Sigmoid colon (tissue), 4 donors: ENCODE results near the gene HIVEP1.

Experiments
- EP300 ChIP-seq, 4 donors: sonication (generic); formaldehyde crosslinking; IDR thresholded peaks; one replicate each; pipeline ENCODE4 v1.6.1; 2017; ENCODE audit warnings: antibody characterized with exemption in 4 of 4
- TF ChIP-seq, protein P1 (sequence below), 4 experiments: fragments of 450-650 bp in 3 of 4; fragments of 200-600 bp in 1 of 4; IDR thresholded peaks; one replicate each; pipeline ENCODE4 v1.5.1; 2016 to 2019; ENCODE audit warnings: antibody characterized with exemption in 4 of 4, mild to moderate bottlenecking in 3 of 4, moderate library complexity in 2 of 4

- TF ChIP-seq, protein P1, sequence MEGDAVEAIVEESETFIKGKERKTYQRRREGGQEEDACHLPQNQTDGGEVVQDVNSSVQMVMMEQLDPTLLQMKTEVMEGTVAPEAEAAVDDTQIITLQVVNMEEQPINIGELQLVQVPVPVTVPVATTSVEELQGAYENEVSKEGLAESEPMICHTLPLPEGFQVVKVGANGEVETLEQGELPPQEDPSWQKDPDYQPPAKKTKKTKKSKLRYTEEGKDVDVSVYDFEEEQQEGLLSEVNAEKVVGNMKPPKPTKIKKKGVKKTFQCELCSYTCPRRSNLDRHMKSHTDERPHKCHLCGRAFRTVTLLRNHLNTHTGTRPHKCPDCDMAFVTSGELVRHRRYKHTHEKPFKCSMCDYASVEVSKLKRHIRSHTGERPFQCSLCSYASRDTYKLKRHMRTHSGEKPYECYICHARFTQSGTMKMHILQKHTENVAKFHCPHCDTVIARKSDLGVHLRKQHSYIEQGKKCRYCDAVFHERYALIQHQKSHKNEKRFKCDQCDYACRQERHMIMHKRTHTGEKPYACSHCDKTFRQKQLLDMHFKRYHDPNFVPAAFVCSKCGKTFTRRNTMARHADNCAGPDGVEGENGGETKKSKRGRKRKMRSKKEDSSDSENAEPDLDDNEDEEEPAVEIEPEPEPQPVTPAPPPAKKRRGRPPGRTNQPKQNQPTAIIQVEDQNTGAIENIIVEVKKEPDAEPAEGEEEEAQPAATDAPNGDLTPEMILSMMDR (IDR thresholded peaks at IDR 0.05) = no peak
- TF ChIP-seq EP300 (IDR thresholded peaks at IDR 0.05) = no peak
Measured at GRCh38 chr6:12105271-12105670, 93.2 kb downstream of the HIVEP1 start.
